GOT3 (cell line): ENCODE measurements around the gene AIF1L.

Source experiments
- DNase-seq: peaks from one replicate; lab custom pipeline; 2025; ENCODE audit warnings: mixed read lengths; lab: John Stamatoyannopoulos, UW

AIF1L gene

DNA sequence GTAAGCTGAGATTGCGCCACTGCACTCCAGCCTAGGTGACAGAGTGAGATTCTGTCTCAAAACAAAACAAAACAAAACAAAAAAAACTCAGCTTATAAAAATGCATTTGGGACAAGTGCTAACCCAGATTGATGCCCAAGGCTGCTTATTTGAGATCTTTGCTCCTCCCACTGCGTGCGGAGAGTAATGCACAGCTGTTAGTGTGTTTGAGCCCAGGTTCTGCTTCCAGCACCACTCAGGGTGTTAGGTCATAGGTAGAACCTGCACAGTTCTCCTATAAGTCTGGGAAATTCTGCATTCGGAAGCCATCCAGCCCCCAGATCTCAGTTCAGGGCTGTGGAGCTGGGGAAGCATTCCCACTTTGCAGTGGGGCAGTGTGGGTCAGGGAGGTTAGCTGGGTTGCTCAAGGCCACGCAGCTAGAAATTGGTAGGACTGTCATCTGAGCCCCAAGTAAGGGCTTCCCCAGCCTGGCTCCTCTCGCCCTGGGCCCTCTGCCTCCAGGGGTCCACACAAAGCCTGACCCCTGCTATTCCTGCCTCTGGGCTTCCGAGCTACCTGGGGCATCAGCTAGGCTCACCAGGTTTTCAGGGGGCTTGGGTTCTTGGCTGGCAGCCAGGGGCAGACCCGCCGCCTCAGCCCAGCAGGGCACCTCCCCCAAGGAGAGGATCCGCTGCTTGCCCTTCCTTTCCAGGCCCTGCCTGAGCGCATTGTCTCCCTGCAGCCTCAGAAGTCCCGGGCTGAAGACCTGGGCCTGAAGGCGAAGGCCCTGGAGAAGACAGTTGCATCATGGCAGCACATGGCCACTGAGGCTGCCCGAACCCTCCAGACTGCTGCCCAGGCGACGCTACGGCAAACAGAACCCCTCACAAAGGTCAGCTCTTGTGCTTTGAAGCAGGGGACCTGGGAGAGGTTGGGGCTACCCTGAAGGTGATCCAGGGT lies 17.6 kb upstream of the AIF1L start:
- DNase-seq: no peak

DNA sequence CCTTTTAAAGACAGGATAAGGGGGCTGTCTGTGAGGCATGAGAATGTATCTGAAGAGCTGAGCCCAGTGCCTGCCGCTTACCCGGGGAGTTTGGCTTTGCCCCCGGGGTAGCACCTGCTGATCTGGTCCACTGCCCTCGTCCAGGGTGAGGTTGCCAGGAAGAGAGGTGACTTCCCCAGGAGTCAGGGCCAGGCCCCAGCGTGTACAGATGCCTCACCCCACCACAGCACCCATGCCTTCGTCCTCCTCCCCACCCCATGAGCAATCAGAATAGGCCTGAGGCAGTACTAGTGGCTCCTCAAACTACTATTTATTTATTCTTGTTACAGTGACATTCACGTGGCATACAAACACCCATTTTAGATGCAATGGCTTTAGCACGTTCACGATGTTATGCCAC lies 15.7 kb upstream of the AIF1L start:
- DNase-seq: no peak

DNA sequence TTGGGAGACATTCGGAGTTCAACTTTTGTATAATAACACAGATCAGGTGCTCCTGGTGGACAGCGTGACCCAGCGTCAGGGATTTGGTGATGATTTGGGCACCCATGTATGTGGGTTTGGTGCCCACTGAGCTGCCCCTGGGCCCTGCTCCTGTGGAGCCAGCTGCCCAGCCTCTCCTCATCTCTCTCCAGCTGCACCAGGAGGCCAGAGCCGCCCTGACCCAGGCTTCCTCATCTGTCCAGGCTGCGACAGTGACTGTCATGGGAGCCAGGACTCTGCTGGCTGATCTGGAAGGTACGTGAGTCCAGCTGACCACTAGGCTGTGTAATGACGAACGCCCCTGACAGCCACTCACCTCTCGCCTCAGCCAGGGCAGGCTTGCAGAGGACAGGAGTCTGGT lies 14.5 kb upstream of the AIF1L start:
- DNase-seq: no peak

DNA sequence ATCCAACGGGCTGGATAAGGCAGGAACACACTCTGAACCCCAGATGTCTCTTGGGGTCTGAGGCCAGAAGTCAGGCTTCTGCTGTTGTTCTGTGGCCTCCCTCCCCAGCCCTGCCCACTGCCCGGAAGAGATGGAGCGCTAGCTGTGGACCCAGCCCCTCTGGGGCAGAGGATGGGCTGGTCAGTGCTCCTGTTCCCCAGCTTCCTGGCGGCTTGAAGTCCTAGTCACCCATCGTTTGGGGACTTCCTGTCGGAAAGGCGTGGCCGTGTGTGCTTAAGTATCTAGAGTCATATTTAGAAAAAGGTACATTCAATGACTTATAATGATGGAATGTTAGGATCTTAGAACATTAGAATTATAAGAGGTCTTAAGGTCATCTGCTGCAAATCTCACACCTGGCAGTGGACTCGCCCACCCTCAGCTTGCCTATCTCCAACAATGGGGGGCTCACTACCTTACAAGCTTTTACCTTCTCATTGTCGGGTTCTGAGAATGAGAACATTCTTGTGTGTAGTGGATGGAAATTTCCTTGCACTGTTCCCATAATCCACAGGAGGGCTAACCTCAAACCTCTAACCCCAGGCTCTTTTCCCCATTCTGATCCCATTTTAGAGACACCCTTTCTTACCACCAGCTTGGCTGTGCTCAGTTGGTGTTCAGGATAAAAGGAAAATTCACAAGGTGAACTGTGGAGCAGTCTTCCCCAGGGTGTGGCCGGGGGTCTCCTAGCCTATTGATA lies 13.4 kb upstream of the AIF1L start:
- no peak for DNase-seq

DNA sequence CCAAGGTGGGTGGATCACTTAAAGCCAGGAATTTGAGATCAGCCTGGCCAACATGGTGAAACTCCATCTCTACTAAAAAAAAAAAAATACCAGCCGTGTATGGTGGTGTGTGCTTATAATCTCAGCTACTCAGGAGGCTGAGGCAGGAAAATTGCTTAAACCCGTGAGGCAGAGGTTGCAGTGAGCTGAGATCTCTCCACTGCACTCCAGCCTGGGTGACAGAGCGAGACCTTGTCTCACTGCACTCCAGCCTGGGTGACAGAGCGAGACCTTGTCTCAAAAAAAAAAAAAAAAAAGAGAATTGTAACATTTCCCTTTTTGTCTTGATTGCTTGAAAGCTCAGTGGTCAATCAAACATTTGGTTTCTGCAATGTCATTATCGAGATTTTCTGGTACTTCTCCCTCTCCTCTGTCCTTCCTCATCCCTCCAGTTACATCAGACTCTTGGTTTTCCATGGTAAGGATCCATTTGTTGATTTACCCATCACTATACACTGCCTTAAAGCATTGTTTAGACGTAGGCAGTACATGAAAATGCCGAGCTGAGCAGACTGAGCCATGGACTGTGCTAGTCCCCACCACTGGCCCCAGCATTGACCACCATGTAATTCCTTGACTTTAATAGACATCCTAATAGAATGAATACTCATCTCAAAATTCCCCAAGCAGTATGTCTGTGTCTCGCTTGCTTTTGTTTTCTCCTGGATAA lies 11.5 kb upstream of the AIF1L start:
- no peak for DNase-seq

DNA sequence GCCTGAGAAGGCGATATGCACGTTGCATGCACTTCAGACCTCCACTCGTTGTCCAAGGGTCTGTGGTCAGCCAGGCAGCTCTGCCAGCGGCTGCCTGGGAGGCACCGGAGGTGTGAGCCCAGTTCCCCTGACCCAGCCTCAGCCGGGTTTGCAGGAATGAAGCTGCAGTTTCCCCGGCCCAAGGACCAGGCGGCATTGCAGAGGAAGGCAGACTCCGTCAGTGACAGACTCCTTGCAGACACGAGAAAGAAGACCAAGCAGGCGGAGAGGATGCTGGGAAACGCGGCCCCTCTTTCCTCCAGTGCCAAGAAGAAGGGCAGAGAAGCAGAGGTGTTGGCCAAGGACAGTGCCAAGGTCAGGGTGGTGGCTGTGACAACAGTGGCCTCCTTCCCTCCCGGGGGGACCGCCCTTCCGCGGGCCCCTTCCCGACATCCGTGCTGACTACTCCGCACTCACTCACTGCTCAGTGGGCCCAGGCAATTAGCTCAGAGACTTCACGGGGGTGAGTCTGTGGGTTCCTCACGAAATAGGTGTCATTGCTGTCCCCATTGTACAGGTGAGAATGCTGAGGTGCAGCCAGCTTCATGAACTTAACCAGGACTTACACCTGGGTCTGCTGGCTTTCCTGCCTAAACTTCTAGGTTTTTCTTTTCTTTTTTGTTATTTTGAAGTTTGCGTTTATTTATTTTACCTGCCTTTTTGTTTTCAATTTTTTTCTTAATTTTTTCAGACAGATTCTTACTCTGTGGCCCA lies 10.8 kb upstream of the AIF1L start:
- DNase-seq: no peak

DNA sequence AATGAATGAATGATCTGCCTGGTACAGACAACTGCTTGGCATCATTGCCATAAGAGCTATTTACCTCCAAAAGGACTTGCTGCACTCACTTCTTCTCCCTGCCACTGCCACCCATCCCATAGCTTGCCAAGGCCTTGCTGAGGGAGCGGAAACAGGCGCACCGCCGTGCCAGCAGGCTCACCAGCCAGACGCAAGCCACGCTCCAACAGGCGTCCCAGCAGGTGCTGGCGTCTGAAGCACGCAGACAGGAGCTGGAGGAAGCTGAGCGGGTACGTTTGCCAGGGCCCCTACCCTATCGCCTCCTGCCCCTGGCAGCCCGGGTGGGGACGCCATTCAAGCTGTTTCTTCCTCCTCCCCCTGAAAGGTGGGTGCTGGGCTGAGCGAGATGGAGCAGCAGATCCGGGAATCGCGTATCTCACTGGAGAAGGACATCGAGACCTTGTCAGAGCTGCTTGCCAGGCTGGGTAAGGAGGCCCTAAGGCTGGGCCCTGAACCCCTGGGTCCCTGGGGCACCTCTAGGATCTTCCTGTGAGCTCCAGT lies 8.9 kb upstream of the AIF1L start:
- no peak for DNase-seq

DNA sequence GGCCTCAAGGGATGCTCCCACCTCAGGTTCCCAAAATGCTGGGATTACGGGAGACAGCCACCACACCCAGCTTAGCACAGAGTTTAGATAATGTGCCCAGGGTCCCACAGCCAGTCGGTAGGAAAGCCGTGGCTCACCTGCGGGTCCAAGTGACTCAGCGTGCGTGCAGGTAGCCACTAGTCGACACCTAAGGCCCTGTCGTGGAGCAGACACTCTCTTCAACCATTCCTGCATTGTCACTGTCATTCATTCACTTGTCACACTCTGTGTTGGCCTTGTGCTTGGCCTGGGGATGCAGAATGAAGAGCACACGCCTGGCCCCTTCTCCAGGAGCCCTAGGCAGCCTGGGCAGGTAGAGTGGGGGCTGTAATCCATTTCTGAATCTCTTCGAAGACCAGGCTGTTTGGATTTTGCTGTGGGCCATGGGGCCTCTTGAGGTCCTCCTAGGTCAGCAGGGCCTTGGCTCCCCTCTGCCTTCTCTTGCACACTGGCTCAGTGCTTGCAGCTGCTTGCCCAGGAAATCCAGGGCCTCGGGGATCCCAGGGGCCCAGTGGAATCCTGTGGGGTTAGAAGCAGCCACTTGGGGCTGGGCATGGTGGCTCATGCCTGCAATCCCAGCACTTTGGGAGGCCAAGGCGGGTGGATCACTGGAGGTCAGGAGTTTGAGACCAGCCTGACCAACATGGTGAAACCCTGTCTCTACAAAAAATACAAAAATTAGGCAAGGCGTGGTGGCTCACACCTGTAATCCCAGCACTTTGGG lies 6.1 kb upstream of the AIF1L start:
- DNase-seq: no peak

DNA sequence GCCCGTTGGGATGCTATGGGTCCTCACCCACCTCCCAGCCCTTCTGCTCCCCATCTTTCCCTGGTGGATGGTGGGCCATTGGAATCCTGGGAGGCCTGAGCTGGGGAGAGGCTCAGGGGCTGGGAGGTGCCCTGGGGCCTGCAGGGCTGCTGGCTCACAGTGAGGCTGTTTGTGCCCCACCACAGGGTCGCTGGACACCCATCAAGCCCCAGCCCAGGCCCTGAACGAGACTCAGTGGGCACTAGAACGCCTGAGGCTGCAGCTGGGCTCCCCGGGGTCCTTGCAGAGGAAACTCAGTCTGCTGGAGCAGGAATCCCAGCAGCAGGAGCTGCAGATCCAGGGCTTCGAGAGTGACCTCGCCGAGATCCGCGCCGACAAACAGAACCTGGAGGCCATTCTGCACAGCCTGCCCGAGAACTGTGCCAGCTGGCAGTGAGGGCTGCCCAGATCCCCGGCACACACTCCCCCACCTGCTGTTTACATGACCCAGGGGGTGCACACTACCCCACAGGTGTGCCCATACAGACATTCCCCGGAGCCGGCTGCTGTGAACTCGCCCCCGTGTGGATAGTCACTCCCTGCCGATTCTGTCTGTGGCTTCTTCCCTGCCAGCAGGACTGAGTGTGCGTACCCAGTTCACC lies 4.9 kb upstream of the AIF1L start:
- no peak for DNase-seq

DNA sequence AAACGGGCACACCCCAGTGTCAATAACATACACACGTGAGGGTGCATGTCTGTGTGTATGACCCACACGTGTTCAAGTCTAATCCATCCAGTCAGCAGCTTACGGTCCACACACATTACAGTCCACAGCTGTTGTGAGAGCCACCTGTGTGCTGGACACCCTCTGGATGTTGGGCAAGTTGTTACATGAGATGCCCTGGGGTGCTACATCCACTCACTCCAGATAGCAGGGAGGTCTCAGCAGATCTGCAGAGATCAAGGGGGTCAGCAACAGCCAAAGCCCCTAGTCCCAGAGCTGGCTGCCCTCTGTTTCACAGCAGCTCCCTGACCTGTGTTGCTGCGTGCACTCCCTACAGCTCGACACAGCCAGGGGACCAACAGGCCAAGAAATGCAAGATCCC lies 4.3 kb upstream of the AIF1L start:
- DNase-seq: no peak

DNA sequence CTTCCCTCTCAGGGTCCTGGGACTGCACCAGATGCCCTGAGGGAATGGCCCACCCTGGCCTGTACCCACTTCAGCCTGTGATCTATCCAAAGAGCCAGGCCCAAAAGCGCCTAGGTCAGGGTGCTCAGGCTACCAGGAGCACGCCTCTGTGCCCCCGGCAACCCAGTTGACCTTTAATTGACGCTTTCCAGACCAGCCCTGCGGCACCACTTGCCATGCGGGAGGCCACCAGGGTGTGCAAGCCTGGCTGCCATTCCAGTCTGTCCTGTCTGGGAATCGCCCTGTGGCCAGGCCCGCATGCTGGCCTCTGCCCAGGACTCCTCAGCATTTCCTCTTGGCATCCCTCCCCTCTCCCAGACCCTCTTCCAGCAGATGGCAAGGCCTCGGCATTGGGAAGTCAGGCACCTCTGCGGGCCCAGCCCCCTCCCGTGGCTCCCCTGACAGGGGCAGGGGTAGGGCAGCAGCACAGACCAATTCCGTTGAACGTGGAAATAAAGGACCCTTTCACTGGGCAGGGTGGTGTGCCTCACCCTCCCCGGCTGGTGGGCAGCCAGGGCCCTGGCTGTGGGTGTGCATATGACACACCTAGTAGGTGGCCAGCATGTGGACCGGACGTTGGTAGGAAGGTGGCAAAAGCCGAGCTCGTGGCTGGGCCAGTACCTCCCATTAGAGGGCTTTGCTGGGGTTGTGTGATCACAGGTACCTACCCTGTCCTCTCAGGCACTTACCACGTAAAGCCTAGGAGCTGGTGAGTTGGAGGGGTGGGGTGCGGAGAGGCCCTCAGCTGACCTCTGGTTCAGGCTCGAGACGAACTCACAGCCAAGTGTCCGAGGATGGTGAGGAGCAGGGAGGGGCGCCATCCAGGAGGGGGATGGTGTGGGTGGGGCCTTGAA lies 3.5 kb upstream of the AIF1L start:
- no peak for DNase-seq

DNA sequence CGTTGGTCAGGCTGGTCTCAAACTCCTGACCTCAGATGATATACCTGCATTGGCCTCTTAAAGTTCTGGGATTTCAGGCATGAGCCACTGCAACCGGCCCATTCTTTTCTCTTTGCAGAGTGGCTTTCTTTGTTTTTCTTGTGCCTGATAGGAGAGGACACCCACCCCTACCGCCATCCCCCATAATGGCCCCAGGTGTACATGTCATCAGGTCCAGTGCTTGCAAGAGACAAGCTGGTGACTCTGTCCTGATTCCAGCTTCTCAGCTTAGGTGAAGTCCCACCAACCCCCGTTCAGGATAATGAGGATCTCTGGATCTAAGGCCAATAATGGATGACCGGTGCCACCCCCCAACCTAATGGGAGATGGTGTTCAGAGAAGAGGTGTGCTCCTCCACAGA lies 2.3 kb upstream of the AIF1L start:
- DNase-seq: no peak

DNA sequence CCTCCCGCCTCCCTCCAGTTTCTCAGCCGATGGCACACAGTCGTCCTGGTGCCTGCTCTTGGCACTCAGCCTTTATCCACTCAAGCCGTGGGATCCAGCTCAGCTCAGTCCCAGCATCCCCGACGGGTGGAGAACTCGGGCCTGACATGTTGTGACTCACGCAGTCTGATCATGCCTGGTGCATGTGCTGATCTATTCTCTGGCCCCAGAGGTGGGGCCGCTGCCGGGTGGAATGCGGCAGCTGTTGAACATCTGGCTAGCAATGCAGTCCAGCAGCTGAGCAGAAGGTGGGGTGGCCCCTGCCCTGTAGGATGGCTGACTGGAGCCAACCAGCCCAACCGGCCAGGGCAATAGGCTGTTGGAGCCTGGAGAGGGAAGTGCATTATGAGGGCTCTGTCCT lies 1.7 kb upstream of the AIF1L start:
- DNase-seq: no peak

DNA sequence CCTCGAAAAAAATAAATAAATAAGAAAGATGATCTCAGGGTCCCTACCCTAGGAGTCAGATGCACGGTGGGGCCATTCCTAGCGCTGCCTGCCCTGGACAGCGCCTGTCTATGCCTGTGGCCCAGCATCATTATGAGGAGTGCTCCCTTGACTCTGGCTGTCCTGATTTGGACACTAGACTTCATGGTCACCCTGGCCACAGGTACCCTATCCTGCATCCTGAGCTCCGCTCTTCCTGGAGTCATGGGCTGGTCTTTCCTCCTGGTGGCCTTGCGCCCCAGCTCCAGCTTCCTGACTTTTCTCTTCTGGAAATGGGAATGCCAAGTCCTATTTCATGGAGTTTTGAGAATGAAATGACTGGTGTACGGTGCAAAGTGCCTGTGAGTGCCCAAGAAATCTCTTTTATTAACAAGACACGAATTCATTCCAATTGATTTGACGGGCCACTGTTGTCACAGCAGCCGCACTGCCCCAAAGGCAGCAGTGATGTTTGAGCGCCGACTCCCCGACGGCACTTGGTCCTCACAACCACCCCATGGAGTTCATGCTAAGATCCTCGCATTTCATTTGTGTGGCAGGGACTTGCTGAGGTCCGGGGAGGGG lies 564 bp upstream of the AIF1L start:
- no peak for DNase-seq

DNA sequence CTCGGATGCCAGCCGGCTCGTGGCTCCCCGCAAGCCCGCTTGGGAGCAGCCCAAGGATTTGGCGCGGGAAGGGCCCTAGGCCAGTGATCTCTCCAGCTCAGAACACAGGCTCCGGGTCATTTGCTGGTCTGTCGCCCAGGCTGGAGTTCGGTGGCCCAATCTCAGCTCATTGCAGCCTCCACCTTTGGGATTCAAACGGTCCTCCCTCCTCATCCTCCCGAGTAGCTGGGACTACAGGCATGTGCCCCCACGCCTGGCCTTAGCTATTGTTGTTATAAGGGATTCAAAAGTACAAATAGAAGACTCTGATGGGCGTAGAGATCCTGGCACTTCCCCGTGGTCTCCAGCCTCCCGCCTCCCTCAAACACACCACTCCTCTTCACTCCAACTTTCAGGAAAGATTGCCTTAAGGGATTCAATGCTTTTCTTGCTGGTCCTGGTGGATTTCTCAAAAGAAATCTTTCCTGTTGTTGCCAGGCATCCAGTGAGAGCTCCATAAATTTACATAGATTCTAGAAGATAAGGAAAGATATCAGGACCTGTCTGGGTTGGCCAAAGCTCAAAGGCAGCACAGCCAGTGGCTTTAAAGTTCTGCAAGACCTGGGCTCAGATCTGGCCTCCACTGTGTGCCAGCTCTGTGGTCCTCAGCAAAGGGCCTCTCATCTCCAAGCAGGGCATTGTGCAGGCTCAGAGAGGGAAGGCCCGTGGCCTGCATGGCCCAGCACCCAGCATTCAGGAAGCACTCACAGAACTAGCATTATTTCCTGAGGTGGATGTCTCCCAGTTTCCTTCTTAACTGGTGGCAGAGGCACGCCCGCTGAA lies 1.0 kb downstream of the AIF1L start:
- DNase-seq: no peak

DNA sequence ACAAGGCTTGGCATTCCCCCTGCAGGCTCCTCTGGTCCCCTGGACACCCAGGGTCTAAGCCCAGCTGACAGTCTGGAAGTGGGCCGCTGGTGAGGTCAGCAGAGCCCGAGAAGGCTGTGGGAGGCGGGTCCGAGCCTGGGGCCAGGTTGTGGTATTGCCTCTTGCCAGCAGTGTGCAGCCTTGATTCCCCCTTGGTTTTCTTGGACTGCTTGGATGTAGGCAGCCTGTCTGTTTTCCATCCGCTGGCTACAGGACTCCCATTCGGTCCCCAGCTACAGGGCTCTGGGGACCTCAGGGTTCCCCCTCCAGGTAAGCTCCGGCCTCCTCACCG lies 1.6 kb downstream of the AIF1L start:
- DNase-seq: no peak

DNA sequence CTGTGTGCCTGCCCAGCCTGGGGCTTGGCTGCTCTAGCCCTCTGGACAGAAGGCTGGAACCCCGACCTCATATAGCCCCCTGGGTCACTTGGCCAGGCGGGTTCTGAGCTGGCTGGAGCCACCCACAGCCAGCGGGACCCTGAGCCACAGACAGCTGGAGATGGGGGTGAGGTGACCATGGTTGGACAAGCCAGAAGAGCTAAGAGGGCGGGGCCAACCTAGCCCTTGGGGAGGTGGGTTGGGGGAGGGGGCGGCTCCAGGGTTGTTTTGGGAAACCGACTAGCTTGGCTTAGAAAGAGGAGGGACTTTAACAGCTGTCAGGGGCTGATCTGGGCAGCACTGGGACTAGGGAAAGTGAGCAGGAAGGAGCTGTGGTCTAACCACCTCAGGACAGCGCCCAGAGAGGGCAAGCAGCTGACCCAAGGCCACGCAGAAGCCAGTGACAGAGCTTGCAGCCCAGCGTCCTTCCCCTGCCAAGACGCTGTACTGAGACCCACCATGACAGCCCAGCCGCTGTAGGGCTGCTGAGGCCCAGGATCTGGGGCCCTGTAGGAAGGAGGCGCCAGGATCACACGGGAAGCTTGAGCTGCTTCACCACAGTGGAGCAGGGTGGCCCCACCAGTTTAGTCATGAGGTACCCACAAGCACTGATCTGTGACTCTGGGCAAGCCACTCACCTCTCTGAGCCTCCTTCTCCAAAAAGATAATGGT lies 2.2 kb downstream of the AIF1L start:
- no peak for DNase-seq
